HepG2 (cell line): Measurements from ENCODE around the gene KREMEN1. TPM values are rescaled to one million over a fixed set of nuclear protein-coding genes. Genes with fewer than 3 reads are reported as not detected.

Experiments
- AGO1 ChIP-seq: fragments of 200-400 bp; formaldehyde crosslinking; IDR thresholded peaks from 2 replicates; pipeline ENCODE4 v1.6.1; 2017; ENCODE audit warnings: mild to moderate bottlenecking, low read depth, low read length, moderate library complexity; ENCODE audit not compliant: poor library complexity, severe bottlenecking
- AKAP8 ChIP-seq: sonication (generic); formaldehyde crosslinking; IDR thresholded peaks from 2 replicates; pipeline ENCODE4 v1.5.1; 2020; ENCODE audit warnings: mild to moderate bottlenecking, missing genetic modification reagents
- CEBPB ChIP-seq: IDR thresholded peaks from 2 replicates; pipeline ENCODE4 v1.6.1; 2011; ENCODE audit warnings: low read depth, low read length, improper control_type of control experiment, borderline replicate concordance
- FOXO4 ChIP-seq: sonication (generic); formaldehyde crosslinking; conservative IDR thresholded peaks from 2 replicates; pipeline ENCODE4 v1.8.1; 2023; ENCODE audit warnings: missing genetic modification reagents
- HNF4A ChIP-seq: sonication (generic); formaldehyde crosslinking; IDR thresholded peaks from 2 replicates; pipeline ENCODE4 v1.4.0; 2020; ENCODE audit warnings: missing genetic modification reagents
- IRF9 ChIP-seq: sonication (generic); formaldehyde crosslinking; IDR thresholded peaks from 2 replicates; pipeline ENCODE4 v1.8.0; 2022; ENCODE audit warnings: missing genetic modification reagents, mild to moderate bottlenecking, borderline replicate concordance
- KMT2A ChIP-seq: sonication (generic); formaldehyde crosslinking; IDR thresholded peaks from 2 replicates; pipeline ENCODE4 v1.4.0; 2020; ENCODE audit warnings: missing genetic modification reagents
- MNT ChIP-seq: fragments of 450-650 bp; IDR thresholded peaks from 2 replicates; pipeline ENCODE4 v1.6.1; 2016
- NFYB ChIP-seq: sonication (generic); formaldehyde crosslinking; IDR thresholded peaks from 2 replicates; pipeline ENCODE4 v1.4.0; 2020; ENCODE audit warnings: missing genetic modification reagents
- PITX1 ChIP-seq: sonication (generic); formaldehyde crosslinking; IDR thresholded peaks from 2 replicates; pipeline ENCODE4 v1.5.1; 2020; ENCODE audit warnings: mild to moderate bottlenecking, missing genetic modification reagents
- REPIN1 ChIP-seq: sonication (generic); formaldehyde crosslinking; IDR thresholded peaks from 2 replicates; pipeline ENCODE4 v1.8.0; 2022; ENCODE audit warnings: missing genetic modification reagents, low read depth, mild to moderate bottlenecking, borderline replicate concordance
- SMAD3 ChIP-seq: sonication (generic); formaldehyde crosslinking; IDR thresholded peaks from 2 replicates; pipeline ENCODE4 v1.4.0; 2020; ENCODE audit warnings: missing genetic modification reagents
- SMARCE1 ChIP-seq: fragments of 450-650 bp; IDR thresholded peaks from 2 replicates; pipeline ENCODE4 v1.6.1; 2017; ENCODE audit warnings: borderline replicate concordance
- SP2 ChIP-seq: sonication (generic); formaldehyde crosslinking; IDR thresholded peaks from 2 replicates; pipeline ENCODE4 v1.5.1; 2020; ENCODE audit warnings: mild to moderate bottlenecking, missing genetic modification reagents
- TARDBP ChIP-seq: sonication (generic); formaldehyde crosslinking; IDR thresholded peaks from 2 replicates; pipeline ENCODE4 v1.8.0; 2022; ENCODE audit warnings: mild to moderate bottlenecking, missing genetic modification reagents
- TGIF2 ChIP-seq: IDR thresholded peaks from 2 replicates; pipeline ENCODE4 v1.6.1; 2016; ENCODE audit warnings: control low read depth, missing compliant biosample characterization
- ZBTB38 ChIP-seq: sonication (generic); formaldehyde crosslinking; IDR thresholded peaks from 2 replicates; pipeline ENCODE4 v1.5.1; 2020; ENCODE audit warnings: mild to moderate bottlenecking, missing genetic modification reagents
- ZFX ChIP-seq: sonication (generic); formaldehyde crosslinking; IDR thresholded peaks from 2 replicates; pipeline ENCODE4 v1.4.0; 2020; ENCODE audit warnings: mild to moderate bottlenecking, low read depth, missing genetic modification reagents, moderate library complexity
- ZFY ChIP-seq: sonication (generic); formaldehyde crosslinking; IDR thresholded peaks from 2 replicates; pipeline ENCODE4 v1.4.0; 2020; ENCODE audit warnings: missing genetic modification reagents
- ZMYM4 ChIP-seq: sonication (generic); formaldehyde crosslinking; IDR thresholded peaks from 2 replicates; pipeline ENCODE4 v1.8.1; 2023; ENCODE audit warnings: mild to moderate bottlenecking, missing genetic modification reagents
- ZNF512 ChIP-seq: sonication (generic); formaldehyde crosslinking; IDR thresholded peaks from 2 replicates; pipeline ENCODE4 v1.4.0; 2020; ENCODE audit warnings: mild to moderate bottlenecking, missing genetic modification reagents
- ZNF629 ChIP-seq: sonication (generic); formaldehyde crosslinking; conservative IDR thresholded peaks from 2 replicates; pipeline ENCODE4 v1.5.0; 2020; ENCODE audit warnings: missing genetic modification reagents
- ZNF878 ChIP-seq: sonication (generic); formaldehyde crosslinking; IDR thresholded peaks from 2 replicates; pipeline ENCODE4 v1.8.1; 2023; ENCODE audit warnings: mild to moderate bottlenecking, missing genetic modification reagents, moderate library complexity
- polyA plus RNA-seq, 8 experiments: library from polyadenylated mRNA; depleted of rRNA in 3 of 8; stranded (reverse) in 7 of 8; unstranded in 1 of 8; fragments of >200 nt; fragmentation: Illumina TruSeq in 4 of 8; extraction: Trizol in 4 of 8; gene quantifications; 2 replicates each; pipeline versions ENCODE4 v1.2.1 to v1.2.3, GENCODE V29; 2011 to 2016; ENCODE audit warnings: low read depth in 4 of 8, missing spikeins in 1 of 8, mixed read lengths in 1 of 8; ENCODE audit not compliant: insufficient read depth in 1 of 8
- total RNA-seq, 5 experiments: library from RNA; depleted of rRNA; stranded (reverse); fragments of >200 nt; fragmentation: Illumina TruSeq; extraction: Trizol; gene quantifications; 2 replicates each; pipeline ENCODE4 v1.2.3, GENCODE V29; 2016; ENCODE audit warnings: low read depth in 1 of 5

Gene KREMEN1
- total and polyA plus RNA-seq, 2 of the 13 experiments (the other 11 are each of a cell fraction or from before 2014, with no cell fraction given) = 9.8 to 13.8 TPM

GRCh38 chr22:29044657-29045176 is 28.1 kb upstream of the KREMEN1 start (continued):
- 0 out of 2 replicates have a peak, but pooled peaks have one; percentile 13 for TF ChIP-seq ZNF629 (CRISPR knock-in tag)
- no peak for TF ChIP-seq AGO1
- peak; percentile 76 for TF ChIP-seq HNF4A (CRISPR knock-in tag)
- TF ChIP-seq SMAD3 (CRISPR knock-in tag) = no peak
- TF ChIP-seq TGIF2 (CRISPR knock-in tag) = no peak
- TF ChIP-seq ZBTB38 (CRISPR knock-in tag) = peak; percentile 77; the same call in 1 of the 2 replicates
- TF ChIP-seq KMT2A (CRISPR knock-in tag) = no peak
- TF ChIP-seq REPIN1 (CRISPR knock-in tag) = no peak
- no peak for TF ChIP-seq ZNF512 (CRISPR knock-in tag)
- no peak for TF ChIP-seq FOXO4 (CRISPR knock-in tag)
- no peak for TF ChIP-seq AKAP8
- no peak for TF ChIP-seq IRF9 (CRISPR knock-in tag)
- no peak for TF ChIP-seq NFYB (CRISPR knock-in tag)
- TF ChIP-seq SMARCE1 = no peak
- peak; percentile 40 for TF ChIP-seq ZFY (CRISPR knock-in tag)
- TF ChIP-seq ZFX (CRISPR knock-in tag) = peak; percentile 17; the same call in 1 of the 2 replicates
- no peak for TF ChIP-seq ZNF878
- no peak for TF ChIP-seq MNT
- TF ChIP-seq CEBPB = peak; percentile 69; the same call in 1 of the 2 replicates
- no peak for TF ChIP-seq TARDBP (CRISPR knock-in tag)
- TF ChIP-seq SP2 (CRISPR knock-in tag) = no peak
- 0 out of 2 replicates have a peak, but pooled peaks have one; percentile 15 for TF ChIP-seq ZMYM4
- TF ChIP-seq PITX1 = no peak
